Measurements from ENCODE around the gene PHF10.
A peak's percentile ranks its signal among the peaks of the same experiment; 100 is the strongest.

The PHF10 gene

GRCh38 chr6:169669889-169670288 is 54.4 kb downstream of the PHF10 start:
- DNase-seq = peak in 1 of 2 donors; percentile 10

GRCh38 chr6:169669147-169669546 is 55.2 kb downstream of the PHF10 start:
- DNase-seq = no peak

- DNase-seq = no peak
These were observed 56.0 kb downstream of the PHF10 start for GRCh38 chr6:169668203-169668847.

- no peak for DNase-seq
These were observed 56.6 kb downstream of the PHF10 start for GRCh38 chr6:169667716-169668115.

GRCh38 chr6:169666441-169666840 is 57.9 kb downstream of the PHF10 start:
- no peak for DNase-seq

- DNase-seq = no peak
These were observed 59.0 kb downstream of the PHF10 start for GRCh38 chr6:169665289-169665688.

- no peak for DNase-seq
These were observed 60.1 kb downstream of the PHF10 start for GRCh38 chr6:169664227-169664626.

- DNase-seq = no peak
These were observed 60.8 kb downstream of the PHF10 start for GRCh38 chr6:169663468-169663867.

GRCh38 chr6:169661391-169661756 is 62.9 kb downstream of the PHF10 start:
- no peak for DNase-seq

- no peak for DNase-seq
These were observed 63.4 kb downstream of the PHF10 start for GRCh38 chr6:169660751-169661390.

GRCh38 chr6:169659820-169660610 is 64.3 kb downstream of the PHF10 start:
- no peak for DNase-seq

- DNase-seq = no peak
These were observed 67.1 kb downstream of the PHF10 start for GRCh38 chr6:169657284-169657610.

- no peak for DNase-seq
These were observed 67.6 kb downstream of the PHF10 start for GRCh38 chr6:169656546-169657283.

GRCh38 chr6:169654598-169655391 is 69.5 kb downstream of the PHF10 start:
- peak; percentile 18 to 74 for DNase-seq
